SK-N-SH treated with all-trans-retinoic acid at 6 μM for 48 hours (cell line): Measurements from ENCODE around the gene MTUS2.

Source experiments
- ATAC-seq: fragments of 200-7000 bp; cut with Tn5 transposase; 3 replicates; pipeline ENCODE4 v1.9.1; 2020; ENCODE audit warnings: mild to moderate bottlenecking, moderate library complexity
- ARNTL ChIP-seq: fragments of 450-650 bp; formaldehyde crosslinking; IDR thresholded peaks from 2 replicates; pipeline ENCODE4 v1.5.0; 2020; ENCODE audit warnings: low read depth, mild to moderate bottlenecking, moderate library complexity, borderline replicate concordance
- BACH2 ChIP-seq: fragments of 250-450 bp; sonication (Bioruptor Pico); IDR thresholded peaks from 2 replicates; pipeline ENCODE4 v1.9.0; 2021; ENCODE audit warnings: mild to moderate bottlenecking, borderline replicate concordance
- CREB5 ChIP-seq: fragments of 250-450 bp; sonication (Bioruptor Pico); IDR thresholded peaks from 2 replicates; pipeline ENCODE4 v1.5.1; 2020; ENCODE audit warnings: low read depth, mild to moderate bottlenecking, moderate library complexity
- CSDC2 ChIP-seq: fragments of 250-450 bp; sonication (Bioruptor Pico); IDR thresholded peaks from 2 replicates; pipeline ENCODE4 v1.5.0; 2020; ENCODE audit warnings: mild to moderate bottlenecking, moderate library complexity
- CSRNP3 ChIP-seq: fragments of 250-450 bp; sonication (Bioruptor Pico); IDR thresholded peaks from 2 replicates; pipeline ENCODE4 v1.5.1; 2021; ENCODE audit warnings: mild to moderate bottlenecking, moderate library complexity
- ESRRG ChIP-seq: fragments of 250-450 bp; sonication (Bioruptor Pico); IDR thresholded peaks from 2 replicates; pipeline ENCODE4 v1.6.1; 2021; ENCODE audit warnings: mild to moderate bottlenecking
- GLIS3 ChIP-seq: fragments of 250-450 bp; sonication (Bioruptor Pico); IDR thresholded peaks from 2 replicates; pipeline ENCODE4 v1.5.0; 2020; ENCODE audit warnings: mild to moderate bottlenecking, moderate library complexity
- ISL1 ChIP-seq: fragments of 250-450 bp; sonication (Bioruptor Pico); IDR thresholded peaks from 2 replicates; pipeline ENCODE4 v2.1.2; 2022; ENCODE audit warnings: mild to moderate bottlenecking, moderate library complexity
- OSR1 ChIP-seq: fragments of 250-450 bp; sonication (Bioruptor Pico); IDR thresholded peaks from 2 replicates; pipeline ENCODE4 v1.8.0; 2022; ENCODE audit warnings: moderate library complexity, mild to moderate bottlenecking, inconsistent platforms
- PATZ1 ChIP-seq: fragments of 250-450 bp; sonication (Bioruptor Pico); IDR thresholded peaks from 2 replicates; pipeline ENCODE4 v1.8.0; 2020; ENCODE audit warnings: mild to moderate bottlenecking, moderate library complexity, borderline replicate concordance
- POU6F1 ChIP-seq: fragments of 250-450 bp; sonication (Bioruptor Pico); IDR thresholded peaks from 2 replicates; pipeline ENCODE4 v1.8.0; 2021; ENCODE audit warnings: low read depth, mild to moderate bottlenecking, moderate library complexity, borderline replicate concordance
- PPARA ChIP-seq: fragments of 250-450 bp; sonication (Bioruptor Pico); IDR thresholded peaks from 2 replicates; pipeline ENCODE4 v1.5.0; 2020; ENCODE audit warnings: mild to moderate bottlenecking, borderline replicate concordance
- RARB ChIP-seq: fragments of 250-450 bp; sonication (Bioruptor Pico); IDR thresholded peaks from 2 replicates; pipeline ENCODE4 v1.8.0; 2021; ENCODE audit warnings: mild to moderate bottlenecking, moderate library complexity
- SNAI2 ChIP-seq: fragments of 250-450 bp; sonication (Bioruptor Pico); IDR thresholded peaks from 2 replicates; pipeline ENCODE4 v1.5.0; 2020; ENCODE audit warnings: mild to moderate bottlenecking, moderate library complexity
- TCF4 ChIP-seq: fragments of 250-450 bp; sonication (Bioruptor Pico); IDR thresholded peaks from 2 replicates; pipeline ENCODE4 v1.8.0; 2021; ENCODE audit warnings: mild to moderate bottlenecking, moderate library complexity, borderline replicate concordance
- TOX ChIP-seq: fragments of 250-450 bp; sonication (Bioruptor Pico); IDR thresholded peaks from 2 replicates; pipeline ENCODE4 v1.8.0; 2021; ENCODE audit warnings: mild to moderate bottlenecking, moderate library complexity, borderline replicate concordance
- TSHZ2 ChIP-seq: fragments of 250-450 bp; sonication (Bioruptor Pico); IDR thresholded peaks from 2 replicates; pipeline ENCODE4 v1.5.0; 2020; ENCODE audit warnings: mild to moderate bottlenecking, moderate library complexity
- ZC3H10 ChIP-seq: fragments of 250-450 bp; sonication (Bioruptor Pico); IDR thresholded peaks from 2 replicates; pipeline ENCODE4 v1.5.1; 2021; ENCODE audit warnings: mild to moderate bottlenecking, moderate library complexity
- ZFP3 ChIP-seq: fragments of 250-450 bp; sonication (Bioruptor Pico); IDR thresholded peaks from 2 replicates; pipeline ENCODE4 v1.5.0; 2020; ENCODE audit warnings: mild to moderate bottlenecking, moderate library complexity
- ZFP30 ChIP-seq: fragments of 450-650 bp; formaldehyde crosslinking; IDR thresholded peaks from 2 replicates; pipeline ENCODE4 v1.5.0; 2022; ENCODE audit warnings: mild to moderate bottlenecking, moderate library complexity
- ZNF565 ChIP-seq: fragments of 450-650 bp; formaldehyde crosslinking; conservative IDR thresholded peaks from 2 replicates; pipeline ENCODE4 v1.5.0; 2020; ENCODE audit warnings: low read depth, mild to moderate bottlenecking, moderate library complexity
- ZNF70 ChIP-seq: fragments of 450-650 bp; formaldehyde crosslinking; IDR thresholded peaks from 2 replicates; pipeline ENCODE4 v1.5.0; 2020; ENCODE audit warnings: mild to moderate bottlenecking, moderate library complexity
- ZNF8 ChIP-seq: fragments of 450-650 bp; formaldehyde crosslinking; IDR thresholded peaks from 2 replicates; pipeline ENCODE4 v1.5.0; 2020; ENCODE audit warnings: mild to moderate bottlenecking, moderate library complexity

MTUS2 gene

GRCh38 chr13:29136341-29136740, 316.2 kb downstream of the MTUS2 start:
- TF ChIP-seq ZNF565 (CRISPR knock-in tag) (no peak), ZNF70 (CRISPR knock-in tag) (no peak), BACH2 (no peak), RARB (CRISPR knock-in tag) (no peak), ZFP30 (CRISPR knock-in tag) (no peak), ZC3H10 (CRISPR knock-in tag) (no peak), ISL1 (CRISPR knock-in tag) (no peak), POU6F1 (CRISPR knock-in tag) (no peak), GLIS3 (CRISPR knock-in tag) (no peak), PPARA (CRISPR knock-in tag) (no peak), TSHZ2 (CRISPR knock-in tag) (no peak), CREB5 (no peak), ZNF8 (no peak), ARNTL (CRISPR knock-in tag) (no peak), TCF4 (CRISPR knock-in tag) (no peak), CSDC2 (CRISPR knock-in tag) (no peak), OSR1 (CRISPR knock-in tag) (no peak), TOX (CRISPR knock-in tag) (no peak), ESRRG (CRISPR knock-in tag) (no peak), SNAI2 (CRISPR knock-in tag) (no peak)
- ATAC-seq: no peak

GRCh38 chr13:29137016-29137415, 316.9 kb downstream of the MTUS2 start:
- no peak for ATAC-seq
- TF ChIP-seq GLIS3 (CRISPR knock-in tag) (no peak), ZC3H10 (CRISPR knock-in tag) (no peak), TCF4 (CRISPR knock-in tag) (no peak), ZFP30 (CRISPR knock-in tag) (no peak), ZFP3 (CRISPR knock-in tag) (no peak), ZNF70 (CRISPR knock-in tag) (no peak), OSR1 (CRISPR knock-in tag) (no peak), ARNTL (CRISPR knock-in tag) (no peak), PATZ1 (CRISPR knock-in tag) (no peak), PPARA (CRISPR knock-in tag) (no peak), SNAI2 (CRISPR knock-in tag) (no peak), ESRRG (CRISPR knock-in tag) (no peak)

- no peak for ATAC-seq
Observed at GRCh38 chr13:29137995-29138394, 317.9 kb downstream of the MTUS2 start.

More at GRCh38 chr13:29137995-29138394, 317.9 kb downstream of the MTUS2 start:
- TF ChIP-seq CREB5: no peak
- TF ChIP-seq CSRNP3 (CRISPR knock-in tag): no peak
- no peak for TF ChIP-seq TOX (CRISPR knock-in tag)
- no peak for TF ChIP-seq PPARA (CRISPR knock-in tag)
- TF ChIP-seq ZNF565 (CRISPR knock-in tag): no peak
